SK-N-DZ (cell line): ENCODE measurements around the gene RGSL1.

Experiments used
- small RNA-seq, 2 experiments: library from RNA; depleted of rRNA; stranded (forward); fragments of <200 nt; gene quantifications; one replicate each; pipeline ENCODE3, GENCODE V24; 2014

The RGSL1 gene

Small RNAs within 50 kb of the gene (small RNA-seq; reads per million reads assigned to genes)
- 0 reads per million in 2 experiments for gene RF00017
